Myocyte (in vitro differentiated cells): ENCODE results near the gene HOXB3. TPM values are rescaled to one million over a fixed set of nuclear protein-coding genes. Genes with fewer than 3 reads are reported as not detected.
A peak's percentile ranks its signal among the peaks of the same experiment; 100 is the strongest.

Source experiments
- DNase-seq: peaks from one replicate; pipeline ENCODE4 v3.0.0-alpha.2; 2012; ENCODE audit warnings: low read depth
- total RNA-seq: library from RNA; depleted of rRNA; stranded (reverse); fragments of >200 nt; gene quantifications from 2 replicates; pipeline ENCODE4 v1.2.3, GENCODE V29; 2014

Gene HOXB3
- total RNA-seq, 1 donor from 2014 or later: 8.3 TPM

DNA sequence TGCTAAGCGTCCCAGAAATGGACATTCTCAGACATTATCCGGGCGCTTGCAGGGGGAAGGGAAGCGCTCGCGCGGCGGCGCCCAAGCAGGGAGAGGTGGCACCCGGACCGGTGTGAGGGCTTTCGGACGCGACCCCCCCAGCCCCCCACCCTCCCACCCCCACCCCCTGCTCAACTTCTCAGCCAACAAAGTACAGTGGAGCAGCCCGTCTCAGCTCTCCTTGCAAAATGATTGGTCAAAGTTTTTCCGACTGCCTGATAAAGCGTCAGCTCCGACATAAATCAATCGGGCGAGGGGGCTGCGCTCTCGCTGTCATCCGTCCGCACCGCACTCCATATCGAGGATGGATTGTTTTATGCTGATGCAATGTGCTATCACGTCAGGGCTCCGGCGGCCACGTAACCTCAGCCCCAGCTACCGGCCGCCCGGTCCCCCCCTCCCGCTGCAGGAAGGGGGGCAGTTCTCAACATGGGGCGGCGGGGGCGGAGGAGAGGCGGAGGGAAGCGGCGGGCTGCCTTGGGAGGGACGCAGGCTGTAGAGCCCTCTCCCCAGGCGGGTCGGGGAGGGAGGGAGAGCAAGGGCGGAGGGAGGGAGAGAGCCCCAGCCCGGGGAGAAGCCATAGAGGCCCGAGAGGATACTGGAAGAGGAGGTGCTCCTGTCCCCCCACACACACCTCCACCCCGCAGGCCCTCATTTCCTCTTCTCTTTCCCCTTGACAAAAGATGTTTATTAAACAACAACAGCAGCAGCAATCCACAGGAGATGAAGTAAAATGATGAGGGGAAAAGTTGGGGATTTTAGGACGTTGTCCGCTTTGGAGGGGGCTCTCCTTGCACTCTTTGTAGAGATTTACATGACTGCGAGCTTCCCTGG is 36.4 kb upstream of the HOXB3 start, which contains the start of gene HOXB9:
Gene HOXB9, minus strand, starts transcription at position 114 of the 873 bp plus-strand sequence. Its CDS starts 89 bp downstream, at position 25.
- DNase-seq: peak; percentile 67

DNA sequence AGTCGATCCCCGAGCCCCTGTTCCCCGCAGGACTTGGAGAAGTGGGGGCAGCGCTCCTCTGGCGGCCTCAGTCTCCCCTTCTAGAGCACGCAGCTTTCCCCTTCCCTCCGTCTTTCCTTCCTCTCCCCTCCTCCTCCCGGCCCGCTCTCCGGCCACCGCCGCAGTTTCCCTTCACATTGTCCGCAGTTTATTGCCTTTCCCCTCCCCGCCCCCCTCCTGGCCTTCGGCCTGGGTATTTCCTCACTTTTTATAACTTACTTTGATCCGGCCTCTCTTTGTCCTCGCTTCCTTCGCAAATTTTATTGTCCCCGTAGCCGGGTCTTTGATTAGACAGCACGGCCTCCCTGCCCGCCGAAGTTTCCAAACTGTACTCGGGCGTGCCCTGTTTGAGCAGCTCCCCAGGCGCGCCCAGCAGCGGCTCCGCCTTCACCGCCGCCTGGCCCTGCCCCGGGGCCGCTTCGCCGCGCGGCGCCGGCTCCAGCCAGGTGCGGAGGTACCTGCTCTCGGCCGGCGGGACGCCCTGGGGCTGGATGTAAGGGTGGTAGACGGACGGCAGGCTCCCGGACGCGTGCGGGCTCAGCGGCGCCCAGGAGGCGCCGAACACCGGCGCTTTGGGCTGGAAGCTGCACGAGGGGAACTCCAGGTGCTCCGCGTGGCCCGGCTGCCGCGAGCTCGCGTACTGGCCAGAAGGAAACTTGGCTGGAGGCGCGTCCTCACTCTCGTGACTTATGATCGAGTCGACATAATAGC is 35.6 kb upstream of the HOXB3 start:
- peak; percentile 50 for DNase-seq

DNA sequence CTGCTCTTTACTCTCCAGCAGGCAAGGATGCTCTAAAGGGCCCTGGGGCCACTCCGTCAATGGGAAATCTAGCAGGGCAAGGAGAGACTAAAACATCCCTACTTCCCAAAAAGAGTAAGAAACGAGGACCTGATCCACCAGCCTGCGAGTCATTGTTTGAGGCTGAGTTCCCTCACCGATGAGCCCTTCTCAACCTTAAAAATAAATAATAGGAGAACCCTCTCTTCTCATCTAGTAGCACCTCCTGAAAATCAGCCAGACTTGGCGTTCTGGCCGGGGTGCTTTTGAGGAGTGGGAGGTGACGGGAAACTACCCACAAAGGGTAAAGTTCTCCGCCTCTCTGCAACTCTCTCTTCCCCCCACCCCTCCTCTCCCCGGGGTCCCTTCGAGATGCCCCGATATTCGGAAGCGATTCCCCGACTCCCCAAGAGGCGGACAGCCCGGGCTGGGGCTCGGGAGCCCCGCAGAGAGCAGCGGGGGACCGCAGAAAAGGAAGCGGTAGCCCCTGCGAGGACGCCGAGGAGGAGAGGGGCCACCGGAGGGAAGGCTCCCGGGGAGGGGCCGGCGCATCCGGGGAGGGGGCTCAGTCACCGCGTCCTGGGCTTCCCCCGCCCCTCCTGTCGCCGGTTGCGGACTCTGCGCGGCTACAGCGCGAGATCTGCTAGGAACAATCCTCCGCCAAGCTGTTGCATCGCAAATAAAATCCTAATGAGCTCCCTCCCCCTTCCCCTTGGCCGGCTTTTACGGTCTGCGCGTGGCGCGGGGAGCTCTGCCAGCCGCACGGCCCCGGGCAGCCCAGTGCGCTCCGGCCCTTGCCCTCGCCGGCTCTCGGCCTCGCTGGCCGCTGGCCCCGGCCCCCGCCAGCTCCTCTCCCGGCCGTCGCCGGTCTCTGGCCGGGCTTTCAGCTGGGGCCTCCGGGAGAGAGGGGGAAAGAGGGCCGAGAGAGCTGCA is 34.8 kb upstream of the HOXB3 start:
- DNase-seq: peak; percentile 43

DNA sequence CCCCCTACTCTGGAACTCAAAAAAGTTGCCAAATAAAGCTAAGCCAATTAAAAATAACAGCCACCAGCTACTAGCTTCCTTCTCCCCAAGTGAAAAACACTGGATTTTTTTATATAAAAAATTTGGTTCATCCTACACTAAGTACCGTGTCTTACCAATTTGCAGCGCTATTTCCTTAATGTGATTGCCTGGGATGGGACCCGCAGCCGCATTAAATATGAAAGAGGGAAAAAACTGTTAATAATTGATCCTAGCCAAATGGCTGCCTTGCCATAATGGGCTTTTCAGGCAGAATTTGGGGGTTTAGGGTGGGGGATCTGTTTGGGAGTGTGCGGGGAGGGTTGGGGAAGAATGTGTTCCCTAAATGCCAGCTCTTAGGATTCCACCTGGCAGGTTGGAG is 34.1 kb upstream of the HOXB3 start:
- no peak for DNase-seq

DNA sequence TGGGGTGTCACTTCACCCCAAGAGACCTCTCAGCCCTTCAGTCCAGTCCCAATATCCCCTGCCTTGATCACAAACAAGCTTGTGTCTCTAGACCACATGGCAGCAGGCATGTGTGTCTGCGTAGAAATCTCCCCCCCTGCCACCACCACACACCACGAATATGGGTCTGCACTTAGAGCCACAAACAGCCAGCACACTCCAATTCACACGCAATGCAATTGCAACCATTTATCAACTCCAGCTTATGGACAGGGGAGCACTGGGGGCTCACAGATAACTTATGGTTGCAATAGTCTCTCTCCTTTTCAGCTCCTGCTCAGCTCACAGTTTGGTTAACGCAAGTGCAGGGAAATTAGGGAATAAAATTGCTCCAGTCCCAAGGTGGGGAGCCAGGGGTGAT is 33.5 kb upstream of the HOXB3 start:
- no peak for DNase-seq

DNA sequence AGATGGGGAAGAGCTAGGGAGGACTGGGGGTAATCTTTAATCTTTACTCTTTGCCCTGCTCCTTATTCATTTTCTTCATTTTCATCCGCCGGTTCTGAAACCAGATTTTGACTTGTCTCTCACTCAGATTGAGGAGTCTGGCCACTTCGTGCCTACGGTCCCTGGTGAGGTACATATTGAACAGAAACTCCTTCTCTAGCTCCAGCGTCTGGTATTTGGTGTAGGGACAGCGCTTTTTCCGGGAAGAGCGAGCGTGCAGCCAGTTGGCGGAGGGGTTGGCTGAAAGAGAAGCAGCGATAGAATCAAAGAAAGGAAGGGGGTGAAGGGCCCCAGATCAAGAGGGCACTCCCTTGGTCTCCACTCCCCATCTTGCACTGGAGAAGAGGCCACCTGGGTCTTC is 32.8 kb upstream of the HOXB3 start:
- no peak for DNase-seq

DNA sequence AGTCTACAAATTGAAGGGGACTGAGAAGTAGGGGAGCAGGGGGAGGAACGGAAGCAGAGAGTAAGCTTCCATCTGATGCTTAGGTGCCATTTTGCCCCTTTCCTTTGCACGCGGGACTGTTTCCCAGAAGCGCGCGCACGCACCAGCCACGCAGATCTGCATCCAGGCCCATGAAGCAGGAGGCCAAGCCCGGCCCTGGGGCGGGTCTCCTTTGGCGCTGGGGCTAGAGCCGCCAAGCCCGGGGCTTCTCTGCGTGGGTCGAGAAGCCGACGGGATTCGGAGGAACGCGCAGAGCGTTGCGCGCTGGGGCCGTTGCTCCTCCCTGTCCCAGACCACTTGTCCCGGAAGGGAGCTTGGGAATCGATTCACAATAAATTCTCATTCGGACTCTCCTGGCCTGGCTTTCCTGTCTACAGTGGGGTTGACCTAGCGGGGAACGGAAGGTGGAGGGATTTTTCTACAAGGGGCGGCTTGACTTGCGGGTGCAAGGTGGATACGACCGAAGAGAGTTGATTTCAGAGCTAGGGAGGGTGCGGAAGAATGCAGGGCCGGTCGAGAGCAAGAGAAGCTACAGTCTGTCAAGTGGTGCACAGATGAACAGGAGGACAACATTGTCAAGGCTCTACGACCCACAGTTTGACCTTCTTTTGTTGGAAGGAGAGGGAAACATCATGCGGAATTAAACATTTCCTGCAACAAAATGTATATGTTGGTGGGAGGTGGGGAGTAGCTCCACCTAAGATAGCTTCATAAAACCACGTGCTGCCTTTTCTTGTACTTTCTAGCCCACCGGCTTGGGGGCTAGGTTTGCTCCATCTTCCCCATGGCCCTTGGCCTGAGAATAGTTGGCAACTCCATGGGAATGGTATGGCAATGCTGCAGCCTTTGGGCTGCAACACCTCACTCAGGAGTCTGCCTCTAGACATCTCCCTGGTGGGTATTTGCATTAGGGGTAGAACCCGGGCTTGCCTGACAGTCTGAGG is 31.7 kb upstream of the HOXB3 start:
- DNase-seq: no peak

DNA sequence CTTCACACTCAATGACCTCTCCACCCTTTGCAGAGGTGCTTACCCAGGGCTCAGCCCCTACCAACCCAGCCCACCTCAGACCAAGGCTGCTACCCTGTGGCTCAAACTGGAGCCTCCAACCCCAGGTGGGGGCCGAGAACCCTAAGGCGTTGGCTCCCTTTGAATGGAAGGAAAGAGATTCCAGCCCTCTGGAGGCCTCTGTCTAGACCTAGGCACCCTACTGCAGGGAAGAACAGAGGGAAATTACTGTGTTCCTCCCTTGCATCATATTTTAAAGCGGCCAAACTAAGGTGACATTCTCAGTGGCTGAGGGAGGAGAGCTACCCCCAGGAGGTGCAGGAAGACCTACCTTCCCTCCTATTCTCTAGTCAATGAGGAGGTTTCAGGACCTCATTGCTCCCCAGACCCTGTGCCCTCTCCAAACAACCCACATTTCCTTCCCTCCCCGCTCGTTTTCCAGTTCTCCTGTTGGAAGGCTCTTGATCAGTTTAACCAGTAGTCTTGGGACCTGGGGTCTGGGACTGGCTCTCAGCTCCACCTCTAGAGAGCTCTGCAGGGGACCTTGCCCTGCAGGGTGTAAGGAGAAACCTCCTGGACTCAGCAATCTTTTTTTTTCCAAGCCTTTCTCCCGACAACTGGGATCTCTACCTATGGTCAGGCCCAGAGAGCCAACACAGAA is 30.6 kb upstream of the HOXB3 start:
- no peak for DNase-seq

DNA sequence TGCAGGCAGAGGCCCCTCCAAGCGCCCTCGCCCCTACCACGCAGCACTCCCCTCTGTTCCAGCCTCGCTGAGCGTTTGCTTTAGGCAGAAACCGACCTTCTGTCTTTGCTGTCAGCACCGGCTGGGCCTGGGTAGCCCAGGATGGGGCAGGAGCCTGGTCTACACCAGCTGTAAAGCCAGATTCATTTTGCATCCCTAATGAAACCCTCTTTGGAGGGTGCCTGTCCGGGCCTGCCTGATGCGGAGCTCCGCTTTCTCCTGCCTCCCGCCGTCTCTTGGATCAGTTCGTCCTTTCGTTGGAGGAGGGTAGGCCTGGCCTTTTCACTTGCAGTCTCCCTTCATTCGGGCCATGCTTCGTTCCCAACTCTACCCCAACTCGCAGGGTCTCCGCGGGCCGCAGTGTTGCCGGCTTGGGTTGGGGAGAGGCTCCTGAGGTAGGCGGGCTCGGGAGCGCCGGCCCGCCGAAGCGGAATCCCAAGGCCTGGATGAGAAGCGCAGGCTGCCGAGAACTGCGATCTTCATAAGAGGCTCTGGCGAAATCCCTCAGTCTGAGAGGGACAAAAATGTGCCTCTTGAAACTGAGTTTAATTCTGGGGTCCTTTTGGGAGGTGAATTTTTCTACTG is 29.9 kb upstream of the HOXB3 start:
- DNase-seq: no peak

DNA sequence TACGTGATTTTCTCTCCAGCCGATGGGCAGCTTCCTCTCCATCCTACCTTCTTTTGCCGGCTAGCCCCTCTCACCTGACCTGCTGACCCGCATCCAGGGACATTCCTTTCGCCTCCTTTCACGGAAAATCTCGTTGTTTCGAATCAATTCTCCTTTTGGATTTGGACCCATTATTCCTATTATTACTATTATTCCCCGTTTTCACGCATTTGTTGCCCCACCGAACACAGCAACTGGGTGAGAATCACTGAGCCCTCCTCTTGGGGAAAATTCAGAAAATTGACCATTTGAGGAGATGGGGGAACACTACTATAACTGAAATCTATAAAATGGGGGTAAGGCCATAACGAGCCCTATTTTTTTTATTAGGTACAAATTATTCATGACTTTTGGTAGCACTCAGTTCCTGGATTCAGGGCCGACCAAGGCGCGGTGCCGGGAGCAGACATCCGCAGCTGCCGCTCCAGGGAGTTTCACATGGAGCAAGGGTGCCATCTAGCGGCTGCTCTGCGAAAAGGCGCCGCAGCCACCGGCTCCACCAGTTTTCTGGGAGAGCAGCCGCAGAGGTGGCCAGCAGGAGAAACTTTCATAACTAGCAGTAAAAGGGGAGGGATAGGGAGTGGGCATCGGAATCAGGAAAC is 28.3 kb upstream of the HOXB3 start:
- peak; percentile 88 for DNase-seq

DNA sequence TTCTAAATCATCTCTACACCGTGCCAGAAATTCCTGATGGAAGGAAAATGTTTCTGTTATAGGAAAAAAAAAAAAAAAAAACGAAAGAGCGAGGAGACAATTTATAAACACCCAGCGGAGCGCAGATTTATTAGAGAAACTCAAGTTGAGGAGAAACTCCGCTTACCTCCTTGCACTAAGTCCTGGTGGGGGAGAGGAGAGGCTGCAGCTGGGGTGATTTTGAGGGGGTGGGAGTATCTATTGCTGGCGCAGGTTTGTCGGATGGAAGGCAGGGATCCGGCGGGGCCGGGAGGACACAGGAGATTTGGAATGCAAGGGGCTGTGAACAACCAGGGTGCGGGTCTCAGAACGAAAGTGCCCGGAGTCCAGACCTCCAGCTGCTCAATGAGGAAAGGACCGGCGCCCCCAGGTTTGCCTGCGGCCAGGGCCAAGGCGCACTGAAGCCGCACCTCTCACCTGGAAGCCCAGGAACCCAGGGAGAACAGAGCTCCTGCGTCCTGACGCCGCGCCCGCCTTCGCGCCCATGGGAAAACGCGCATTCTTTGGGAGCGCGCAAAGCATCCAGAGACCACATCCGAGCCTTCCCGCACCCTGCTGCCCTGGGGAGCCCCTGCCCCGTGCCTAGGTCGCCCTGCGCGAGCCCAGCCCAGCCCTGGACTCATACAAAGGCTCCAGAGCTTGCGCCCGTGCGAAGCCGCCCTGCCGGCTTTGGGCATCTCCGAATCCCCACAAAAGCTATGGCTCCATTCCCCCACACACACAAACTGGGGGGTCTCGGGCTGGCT is 27.6 kb upstream of the HOXB3 start:
- no peak for DNase-seq

DNA sequence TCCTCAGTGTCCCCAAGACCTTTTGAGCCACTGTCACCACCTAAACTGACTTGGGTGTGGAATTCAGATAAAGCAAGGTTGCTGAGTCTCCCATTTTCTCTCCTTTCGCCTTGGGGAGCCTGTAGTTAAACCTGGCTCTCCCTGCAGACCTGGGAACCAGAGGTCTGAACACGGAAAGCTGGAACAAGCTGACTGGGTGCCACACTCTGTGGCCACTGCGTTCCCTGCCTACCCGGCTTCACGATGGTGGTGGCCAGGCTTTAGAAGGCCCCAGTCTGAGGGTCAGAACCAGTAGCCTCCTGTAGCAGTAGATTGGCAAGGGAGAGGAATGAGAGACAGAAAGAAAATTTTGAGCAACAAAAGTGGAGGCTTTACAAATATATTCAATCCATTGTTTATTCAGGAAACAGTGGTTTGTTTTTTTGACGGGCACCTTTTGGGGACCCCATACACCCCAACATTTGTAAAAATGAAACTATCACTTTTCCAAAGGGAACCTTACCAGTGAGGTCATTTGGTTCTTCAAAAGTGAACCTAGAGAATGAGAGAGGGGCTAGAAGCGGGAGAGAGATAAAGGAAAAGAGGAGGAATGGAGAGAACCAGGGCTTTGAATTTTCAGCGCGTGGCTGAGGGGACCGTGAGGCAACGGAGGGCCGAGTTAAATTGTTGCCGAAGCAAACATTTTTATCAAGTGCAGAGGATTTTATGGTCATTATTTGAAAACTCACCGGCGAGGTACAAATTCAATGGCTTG is 26.9 kb upstream of the HOXB3 start:
- DNase-seq: no peak

DNA sequence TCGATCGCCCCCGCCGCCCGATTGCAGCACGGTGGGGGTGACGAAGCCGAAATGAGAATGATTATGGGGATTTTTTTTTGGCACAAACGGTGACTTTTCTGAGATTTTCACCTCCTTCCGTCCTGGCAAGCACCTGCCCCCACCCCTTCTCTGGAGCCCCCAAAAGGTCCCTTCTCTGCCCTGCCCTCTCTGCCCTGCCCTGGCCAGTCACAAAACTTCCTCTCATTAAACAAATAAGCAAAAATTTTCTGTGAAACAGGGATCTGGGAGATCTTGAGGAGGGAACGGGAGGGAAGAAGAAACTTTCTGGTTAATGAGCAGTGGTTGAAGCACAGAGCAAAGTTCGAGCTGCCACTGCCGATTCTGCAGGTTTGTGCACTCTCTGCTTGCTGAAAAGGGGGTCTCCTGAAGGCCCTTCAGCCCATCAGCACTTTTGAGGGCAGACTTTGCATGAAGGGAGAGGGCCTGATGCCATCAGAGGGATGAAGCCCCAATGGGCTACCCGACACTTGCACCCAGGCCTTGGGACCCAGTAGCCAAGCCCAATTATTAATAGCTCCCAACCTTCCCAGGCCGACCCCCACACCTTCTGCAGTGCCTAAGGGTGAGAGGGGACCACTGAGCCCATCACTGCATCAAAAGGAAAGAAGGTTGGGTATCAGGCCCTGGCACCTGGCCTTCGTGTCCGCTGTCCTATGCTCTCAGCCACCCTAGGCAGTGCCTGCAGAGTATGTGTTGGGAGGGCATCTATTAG is 26.1 kb upstream of the HOXB3 start:
- no peak for DNase-seq

DNA sequence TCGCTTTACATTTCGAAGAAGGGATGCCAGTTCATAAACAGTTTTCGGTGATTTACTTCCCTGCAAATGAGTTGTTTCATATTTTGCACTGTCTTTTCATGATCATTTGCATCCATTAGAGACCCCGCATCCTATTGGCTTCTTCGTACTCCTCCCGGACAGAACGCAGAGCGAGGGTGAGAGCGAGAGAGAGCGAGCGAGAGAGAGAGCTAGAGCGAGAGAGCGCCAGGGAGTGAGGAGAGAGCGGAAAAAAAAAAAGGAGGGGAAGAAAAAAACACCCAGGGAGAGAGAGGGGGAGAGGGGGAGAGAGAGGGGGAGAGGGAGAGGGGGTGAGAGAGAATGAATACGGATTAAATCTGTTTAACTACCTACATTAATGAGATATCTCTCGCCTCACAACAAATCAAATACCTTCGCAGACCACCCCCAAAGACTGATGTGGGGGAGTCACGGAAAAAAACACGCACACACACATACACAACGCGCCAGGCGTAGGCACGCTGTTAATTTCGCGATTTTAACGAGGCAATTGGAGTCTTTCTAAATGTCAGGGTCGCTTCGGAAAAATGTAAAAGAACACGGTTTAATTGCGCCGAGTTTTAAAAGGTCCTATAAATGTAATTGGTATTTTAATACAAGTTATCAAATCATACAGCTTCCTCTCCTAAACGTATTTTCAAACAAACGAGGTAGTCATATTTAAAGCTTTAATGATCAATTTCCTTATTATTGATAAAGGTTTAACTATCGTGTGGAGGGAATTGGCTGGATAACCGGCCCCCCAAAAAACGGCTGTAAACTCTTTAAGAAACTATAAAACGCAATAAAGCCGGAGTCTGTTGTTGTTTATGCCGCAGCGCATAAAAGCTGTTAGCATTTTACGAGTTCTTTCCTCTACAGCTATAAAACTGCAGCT is 25.3 kb upstream of the HOXB3 start, which contains the start of gene HOXB8:
Gene HOXB8, minus strand, starts transcription at position 246 of the 916 bp plus-strand sequence. CDS start 588 bp downstream, outside the sequence.
- DNase-seq: peak; percentile 57
